Esophagus squamous epithelium (tissue), 4 donors: ENCODE measurements around the gene AADACL3.

Experiments used
- POLR2A ChIP-seq, 4 donors: fragments of 450-650 bp; IDR thresholded peaks; one replicate each; pipeline ENCODE4 v1.6.1; 2017; ENCODE audit warnings: antibody characterized with exemption in 4 of 4, mild to moderate bottlenecking in 4 of 4, moderate library complexity in 3 of 4
- TF ChIP-seq, protein P1 (sequence below), 6 experiments: fragments of 450-650 bp in 4 of 6; fragments of 200-600 bp in 2 of 6; sonication (generic) in 2 of 6; IDR thresholded peaks; one replicate each; pipeline ENCODE4 v1.5.1; 2016 to 2019; ENCODE audit warnings: antibody characterized with exemption in 6 of 6, mild to moderate bottlenecking in 4 of 6, moderate library complexity in 4 of 6

DNA sequence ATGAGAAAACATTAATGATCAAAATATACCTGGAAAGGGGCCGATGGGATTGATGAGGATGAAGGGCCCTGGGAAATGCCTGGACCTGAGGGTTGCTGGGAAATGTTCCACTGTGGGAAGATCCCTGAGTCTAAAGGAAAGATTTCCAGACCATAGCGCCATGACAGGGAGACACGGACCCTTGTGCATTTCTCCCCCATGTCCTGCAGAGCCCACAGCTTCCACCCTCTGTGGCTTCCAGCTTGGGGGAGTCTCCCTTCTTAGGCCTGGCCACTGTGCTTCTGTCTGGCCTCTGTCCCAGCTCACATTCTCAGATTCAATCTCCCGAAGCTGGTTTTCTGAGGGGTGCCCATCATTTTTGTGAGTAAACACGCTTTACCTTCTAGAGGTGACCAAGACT is 56.6 kb downstream of the AADACL3 start:
- TF ChIP-seq, protein P1, sequence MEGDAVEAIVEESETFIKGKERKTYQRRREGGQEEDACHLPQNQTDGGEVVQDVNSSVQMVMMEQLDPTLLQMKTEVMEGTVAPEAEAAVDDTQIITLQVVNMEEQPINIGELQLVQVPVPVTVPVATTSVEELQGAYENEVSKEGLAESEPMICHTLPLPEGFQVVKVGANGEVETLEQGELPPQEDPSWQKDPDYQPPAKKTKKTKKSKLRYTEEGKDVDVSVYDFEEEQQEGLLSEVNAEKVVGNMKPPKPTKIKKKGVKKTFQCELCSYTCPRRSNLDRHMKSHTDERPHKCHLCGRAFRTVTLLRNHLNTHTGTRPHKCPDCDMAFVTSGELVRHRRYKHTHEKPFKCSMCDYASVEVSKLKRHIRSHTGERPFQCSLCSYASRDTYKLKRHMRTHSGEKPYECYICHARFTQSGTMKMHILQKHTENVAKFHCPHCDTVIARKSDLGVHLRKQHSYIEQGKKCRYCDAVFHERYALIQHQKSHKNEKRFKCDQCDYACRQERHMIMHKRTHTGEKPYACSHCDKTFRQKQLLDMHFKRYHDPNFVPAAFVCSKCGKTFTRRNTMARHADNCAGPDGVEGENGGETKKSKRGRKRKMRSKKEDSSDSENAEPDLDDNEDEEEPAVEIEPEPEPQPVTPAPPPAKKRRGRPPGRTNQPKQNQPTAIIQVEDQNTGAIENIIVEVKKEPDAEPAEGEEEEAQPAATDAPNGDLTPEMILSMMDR (IDR thresholded peaks at IDR 0.05), result no peak
- TF ChIP-seq POLR2A (IDR thresholded peaks at IDR 0.05), result no peak
